Thyroid gland (tissue), 4 donors: Measurements from ENCODE around the gene CECR2. TPM values are rescaled to one million over a fixed set of nuclear protein-coding genes. Genes with fewer than 3 reads are reported as not detected.

Experiments used
- DNase-seq, 2 donors: peaks; one replicate each; pipeline ENCODE4 v3.0.0-alpha.2; 2019
- H3K27ac ChIP-seq, 3 donors: fragments of 200-600 bp; sonication (generic); 1 replicate in 2 of 3; 2 replicates in 1 of 3; pipeline ENCODE4 v1.5.1; 2016 to 2019; ENCODE audit warnings: mild to moderate bottlenecking in 1 of 3, moderate library complexity in 1 of 3
- H3K27me3 ChIP-seq: fragments of 200-600 bp; sonication (generic); one replicate; pipeline ENCODE4 v1.5.1; 2019
- H3K36me3 ChIP-seq, 2 donors: fragments of 200-600 bp; sonication (generic); one replicate each; pipeline ENCODE4 v1.5.1; 2016 to 2019
- H3K4me1 ChIP-seq, 2 donors: fragments of 200-600 bp; sonication (generic); one replicate each; pipeline ENCODE4 v1.5.1; 2017 to 2019
- H3K4me3 ChIP-seq, 3 donors: fragments of 200-600 bp; sonication (generic); replicated peaks in 1 of 3; 1 replicate in 2 of 3; 2 replicates in 1 of 3; pipeline ENCODE4 v1.5.1; 2016; ENCODE audit warnings: mild to moderate bottlenecking in 1 of 3
- H3K9me3 ChIP-seq: fragments of 200-600 bp; sonication (generic); one replicate; pipeline ENCODE4 v1.5.1; 2017
- POLR2A ChIP-seq, 2 donors: fragments of 450-650 bp; IDR thresholded peaks; one replicate each; pipeline ENCODE4 v1.6.1; 2017; ENCODE audit warnings: antibody characterized with exemption in 2 of 2, mild to moderate bottlenecking in 2 of 2, moderate library complexity in 1 of 2
- WGBS, 2 donors: methylation state at CpG; one replicate each; pipeline ENCODE4 v1.1.5; 2017; 5-methylcytosine and 5-hydroxymethylcytosine counted together
- intact Hi-C: fragments of 100-400 bp; cut with DNase I; formaldehyde crosslinking; loops from one replicate; pipeline ENCODE4 v1.15.1; 2023
- total RNA-seq, 4 donors: library from RNA; depleted of rRNA; stranded (reverse); fragments of >200 nt; gene quantifications; one replicate each; pipeline ENCODE4 v1.2.3, GENCODE V29; 2016
- TF ChIP-seq, protein P1 (sequence below), 6 experiments: fragments of 200-600 bp in 3 of 6; fragments of 450-650 bp in 3 of 6; sonication (generic) in 3 of 6; IDR thresholded peaks; one replicate each; pipeline ENCODE4 v1.5.1; 2016 to 2019; ENCODE audit warnings: antibody characterized with exemption in 6 of 6, mild to moderate bottlenecking in 2 of 6, inconsistent platforms in 1 of 6, moderate library complexity in 1 of 6

Gene CECR2
- total RNA-seq, 4 donors from 2014 or later = 1.5 to 7.7 (median 2.1) TPM

DNA sequence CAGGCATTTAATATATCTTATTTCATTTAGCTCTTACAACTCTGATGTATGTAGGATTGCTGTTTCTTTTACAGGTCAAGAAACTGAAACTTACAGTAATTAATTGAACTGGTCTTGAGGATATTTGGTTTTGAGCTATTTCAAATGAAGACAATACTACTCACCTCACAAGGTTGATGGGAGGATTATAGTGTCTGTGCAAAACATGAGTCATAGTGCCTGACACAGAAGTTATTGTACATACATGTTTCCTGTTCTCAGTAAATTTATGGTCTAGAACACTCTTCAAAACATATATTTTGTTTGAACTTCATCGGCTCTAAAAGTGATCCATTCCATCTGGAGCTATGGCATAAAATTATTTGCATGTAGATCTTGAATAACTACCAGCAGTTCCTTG, 61.9 kb downstream of the CECR2 start:
- Histone ChIP-seq H3K36me3 (no peaks in the 10 kb centered on the region), H3K4me3 (no peak overlapping the region)

DNA sequence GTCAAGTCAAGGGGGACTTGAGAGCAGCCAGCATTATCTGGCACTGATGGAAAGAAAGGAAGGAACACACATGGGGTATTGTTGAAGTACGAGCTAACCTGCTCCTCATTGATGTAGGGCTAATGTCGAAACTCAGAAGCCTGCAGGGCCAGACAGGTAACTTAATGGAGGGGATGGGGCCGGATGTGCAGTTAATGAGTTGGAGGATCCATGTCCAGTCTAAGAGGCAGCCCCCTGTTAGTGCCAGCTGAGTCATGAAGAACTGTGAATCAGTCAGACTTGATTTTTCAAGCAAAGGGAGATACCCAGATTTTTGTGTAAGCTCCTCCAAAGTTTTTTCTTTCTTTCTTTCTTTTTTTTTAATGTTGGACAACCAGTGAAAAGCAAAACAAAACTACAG, 65.6 kb downstream of the CECR2 start:
- no peaks in the 10 kb centered on the region for H3K27me3 ChIP-seq
- intact Hi-C loops = no loop called here
- no peak for DNase-seq
- no peaks in the 10 kb centered on the region for H3K9me3 ChIP-seq
- H3K4me3 ChIP-seq = no peak overlapping the region
- no peaks in the 10 kb centered on the region for H3K4me1 ChIP-seq
- TF ChIP-seq, protein P1, sequence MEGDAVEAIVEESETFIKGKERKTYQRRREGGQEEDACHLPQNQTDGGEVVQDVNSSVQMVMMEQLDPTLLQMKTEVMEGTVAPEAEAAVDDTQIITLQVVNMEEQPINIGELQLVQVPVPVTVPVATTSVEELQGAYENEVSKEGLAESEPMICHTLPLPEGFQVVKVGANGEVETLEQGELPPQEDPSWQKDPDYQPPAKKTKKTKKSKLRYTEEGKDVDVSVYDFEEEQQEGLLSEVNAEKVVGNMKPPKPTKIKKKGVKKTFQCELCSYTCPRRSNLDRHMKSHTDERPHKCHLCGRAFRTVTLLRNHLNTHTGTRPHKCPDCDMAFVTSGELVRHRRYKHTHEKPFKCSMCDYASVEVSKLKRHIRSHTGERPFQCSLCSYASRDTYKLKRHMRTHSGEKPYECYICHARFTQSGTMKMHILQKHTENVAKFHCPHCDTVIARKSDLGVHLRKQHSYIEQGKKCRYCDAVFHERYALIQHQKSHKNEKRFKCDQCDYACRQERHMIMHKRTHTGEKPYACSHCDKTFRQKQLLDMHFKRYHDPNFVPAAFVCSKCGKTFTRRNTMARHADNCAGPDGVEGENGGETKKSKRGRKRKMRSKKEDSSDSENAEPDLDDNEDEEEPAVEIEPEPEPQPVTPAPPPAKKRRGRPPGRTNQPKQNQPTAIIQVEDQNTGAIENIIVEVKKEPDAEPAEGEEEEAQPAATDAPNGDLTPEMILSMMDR (IDR thresholded peaks at IDR 0.05) = no peak
- TF ChIP-seq POLR2A (IDR thresholded peaks at IDR 0.05) = no peak
- H3K27ac ChIP-seq = no peak overlapping the region
- 79% methylated on average over 3 of the region's 3 CpGs for WGBS, 2 donors
- H3K36me3 ChIP-seq = no peaks in the 10 kb centered on the region

More for the DNA sequence above, 61.9 kb downstream of the CECR2 start:
- Histone ChIP-seq H3K27ac (no peak overlapping the region), H3K27me3 (no peaks in the 10 kb centered on the region), H3K9me3 (no peaks in the 10 kb centered on the region), H3K4me1 (no peaks in the 10 kb centered on the region)
- no peak for DNase-seq
- intact Hi-C loops = no loop called here
- WGBS, 2 donors = 88 to 96% methylated on average over 1 of the region's 1 CpG
- TF ChIP-seq POLR2A (IDR thresholded peaks at IDR 0.05) = no peak
- TF ChIP-seq, protein P1 (IDR thresholded peaks at IDR 0.05) = no peak

DNA sequence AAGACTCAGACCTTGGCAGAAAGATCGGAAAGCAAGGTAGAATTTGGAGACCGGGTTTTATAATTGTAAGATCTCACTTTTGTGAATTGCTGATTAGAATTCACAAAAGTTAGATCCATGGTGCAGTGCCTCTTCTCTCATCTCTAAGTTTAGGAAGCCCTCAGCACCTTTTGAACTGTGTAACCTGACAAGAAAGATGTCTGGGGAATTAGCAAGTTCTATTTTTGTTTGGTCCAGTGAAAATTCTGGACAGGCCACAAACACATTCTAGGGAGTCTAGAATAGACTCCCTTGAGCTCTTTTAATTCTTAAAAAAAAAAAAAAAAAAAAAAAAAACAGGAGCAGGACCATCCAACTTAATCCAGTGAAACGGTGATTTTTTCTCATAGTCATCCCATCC, 66.1 kb downstream of the CECR2 start:
- Histone ChIP-seq H3K4me3 (no peak overlapping the region), H3K4me1 (no peaks in the 10 kb centered on the region), H3K27ac (no peak overlapping the region), H3K36me3 (no peaks in the 10 kb centered on the region), H3K27me3 (no peaks in the 10 kb centered on the region), H3K9me3 (no peaks in the 10 kb centered on the region)
- no peak for TF ChIP-seq POLR2A (IDR thresholded peaks at IDR 0.05)
- TF ChIP-seq, protein P1 (IDR thresholded peaks at IDR 0.05) = no peak
- DNase-seq = no peak
- 82 to 89% methylated on average over 3 of the region's 3 CpGs for WGBS, 2 donors
- intact Hi-C loops = no loop called here

DNA sequence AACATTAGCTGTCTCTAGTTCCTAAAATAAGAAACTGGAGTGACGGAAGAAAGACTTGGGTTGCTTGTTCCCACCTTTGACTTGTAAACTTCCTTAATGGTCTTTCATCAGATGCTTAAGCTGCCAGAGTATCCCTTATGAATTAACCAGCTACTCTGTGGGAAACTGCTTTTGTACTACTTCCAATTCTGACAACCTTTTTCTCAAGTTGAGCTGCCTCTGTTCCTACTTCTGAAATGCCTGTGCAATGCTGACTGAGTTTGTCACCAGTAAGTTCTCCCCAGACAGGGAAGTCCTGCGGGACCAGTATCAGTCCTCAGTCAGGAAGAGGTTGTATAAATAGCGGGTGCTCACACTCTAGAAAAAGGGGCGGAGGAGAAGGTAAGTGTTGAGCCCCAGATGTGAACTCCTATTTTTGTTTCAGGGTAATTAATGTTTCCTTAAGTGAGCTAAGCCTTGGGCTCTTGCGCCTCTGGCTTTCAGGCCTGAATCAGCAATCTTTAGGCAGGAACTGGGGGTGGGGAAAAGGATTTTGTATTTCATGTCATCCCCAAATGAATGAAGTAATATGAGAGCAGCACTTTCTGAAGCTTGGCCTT, 67.2 kb downstream of the CECR2 start:
- WGBS, 2 donors = 61 to 68% methylated on average over 5 of the region's 5 CpGs
- Histone ChIP-seq H3K4me1 (no peaks in the 10 kb centered on the region), H3K9me3 (no peaks in the 10 kb centered on the region), H3K36me3 (no peaks in the 10 kb centered on the region), H3K4me3 (no peak overlapping the region), H3K27ac (no peak overlapping the region), H3K27me3 (no peaks in the 10 kb centered on the region)
- intact Hi-C loops = no loop called here
- DNase-seq = no peak
- no peak for TF ChIP-seq POLR2A (IDR thresholded peaks at IDR 0.05)
- TF ChIP-seq, protein P1 (IDR thresholded peaks at IDR 0.05) = no peak

DNA sequence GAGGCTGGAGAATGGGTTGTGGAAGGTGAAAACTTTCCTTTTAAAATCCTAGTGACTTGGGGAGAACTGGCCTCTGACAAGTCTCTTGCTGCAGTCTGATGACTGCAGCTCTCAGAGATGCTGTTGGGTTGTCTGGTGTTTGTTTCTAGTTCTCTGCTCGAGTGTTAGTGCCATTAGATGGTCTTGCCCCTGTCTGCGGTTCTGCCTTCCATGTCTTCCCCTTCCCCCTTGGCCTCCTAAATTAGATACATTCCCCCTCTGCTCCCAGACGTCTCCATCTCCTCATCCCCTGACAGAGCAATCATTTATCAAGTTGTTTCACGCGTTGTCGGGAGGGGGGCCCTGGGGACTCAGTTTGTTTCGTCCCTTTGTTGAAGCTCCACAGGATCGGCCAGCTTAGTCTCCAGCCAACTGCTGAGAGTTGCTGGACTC, 67.7 kb downstream of the CECR2 start:
- DNase-seq = no peak
- H3K9me3 ChIP-seq = no peaks in the 10 kb centered on the region
- H3K27ac ChIP-seq = no peak overlapping the region
- no peaks in the 10 kb centered on the region for H3K4me1 ChIP-seq
- H3K27me3 ChIP-seq = no peaks in the 10 kb centered on the region
- H3K4me3 ChIP-seq = no peak overlapping the region
- WGBS, 2 donors = 45 to 56% methylated on average over 8 of the region's 8 CpGs
- intact Hi-C loops = no loop called here
- TF ChIP-seq POLR2A (IDR thresholded peaks at IDR 0.05) = no peak
- TF ChIP-seq, protein P1 (IDR thresholded peaks at IDR 0.05) = no peak
- no peaks in the 10 kb centered on the region for H3K36me3 ChIP-seq
